ENCODE data around the gene RCAN2.

Gene RCAN2

DNA sequence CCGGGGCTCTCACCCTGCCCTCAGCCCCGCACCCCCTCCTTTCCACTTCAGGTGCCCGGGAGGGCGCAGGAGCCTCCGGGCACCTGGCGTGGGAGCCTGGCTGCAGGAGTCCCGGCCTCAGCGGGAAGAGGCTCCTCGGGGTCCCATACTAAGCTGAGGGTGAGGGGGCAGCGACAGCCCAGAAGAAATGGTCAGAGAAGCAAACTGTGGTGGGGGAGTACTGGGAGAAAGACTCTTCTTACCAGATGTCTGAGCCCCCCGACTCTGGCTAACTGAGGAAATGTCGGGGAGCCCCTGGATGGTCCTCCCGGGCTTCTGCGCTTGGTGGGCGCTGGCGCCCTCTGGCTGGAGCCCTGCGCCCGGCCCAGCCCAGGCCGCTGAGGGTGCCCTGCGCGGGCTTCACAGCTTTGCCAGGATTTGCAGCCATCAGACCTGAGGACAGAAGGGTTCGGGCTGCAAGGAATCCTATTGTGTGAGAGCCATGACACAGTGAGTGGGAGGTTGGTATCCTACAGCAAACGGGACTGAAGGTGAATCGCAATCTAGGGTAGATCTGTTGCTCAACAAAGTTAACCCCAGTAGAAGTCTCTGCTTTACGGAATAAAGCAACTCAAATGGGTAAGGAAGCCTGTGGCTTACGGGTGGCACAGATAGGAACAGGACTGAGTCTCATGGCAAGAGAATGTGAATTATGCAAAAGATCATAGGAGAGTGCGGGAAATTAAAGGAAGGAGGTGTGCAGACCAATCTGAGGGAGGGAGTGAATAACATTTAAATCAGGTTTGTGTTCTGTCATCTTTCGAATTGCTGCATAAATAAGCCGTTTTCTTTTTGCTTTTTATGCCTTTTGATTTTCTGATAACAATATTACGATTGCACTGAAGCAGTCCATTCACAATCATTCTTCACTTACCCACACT is 639 bp upstream of the RCAN2 start:
- DNase-seq (ENCODE audit: low read depth in 2 of 2) = no peak

DNA sequence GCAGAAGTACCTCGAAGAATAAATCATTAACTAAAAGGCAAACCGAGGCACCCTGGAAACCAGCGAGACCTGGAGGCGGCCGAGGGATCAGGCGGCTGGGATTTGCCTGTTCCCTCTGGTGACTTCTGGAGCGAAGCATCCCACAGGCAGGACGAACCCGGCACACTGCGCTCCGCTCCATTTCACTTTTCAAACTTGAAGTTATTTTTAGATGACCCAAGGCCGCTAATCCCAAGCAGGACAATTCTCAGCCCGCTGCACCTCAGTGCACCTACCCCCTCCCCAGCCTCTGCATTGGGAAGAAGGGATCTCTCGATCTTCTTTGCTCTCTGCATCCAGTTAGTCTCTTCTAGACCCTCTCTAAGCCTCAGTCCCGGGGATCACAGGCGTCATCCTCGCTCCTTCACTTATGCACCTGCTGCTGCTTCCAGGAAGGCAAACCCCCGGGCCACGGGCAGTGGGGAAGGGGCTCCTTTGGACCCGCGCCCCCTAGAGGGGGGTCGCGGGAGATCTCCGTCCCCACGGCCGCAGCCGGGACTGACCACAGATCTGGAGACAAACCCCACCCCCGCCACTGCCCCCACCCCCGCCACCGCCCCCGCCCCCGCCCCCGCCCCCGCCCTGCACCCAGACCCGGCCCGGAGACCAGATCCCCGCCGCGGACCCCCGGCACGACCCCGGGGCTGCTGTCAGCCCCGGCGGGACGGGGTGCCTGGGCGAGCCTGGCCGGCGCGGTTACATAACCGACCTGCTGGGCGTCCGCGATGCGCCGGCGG is 636 bp downstream of the RCAN2 start:
- DNase-seq (ENCODE audit: low read depth in 2 of 2) = no peak

DNA sequence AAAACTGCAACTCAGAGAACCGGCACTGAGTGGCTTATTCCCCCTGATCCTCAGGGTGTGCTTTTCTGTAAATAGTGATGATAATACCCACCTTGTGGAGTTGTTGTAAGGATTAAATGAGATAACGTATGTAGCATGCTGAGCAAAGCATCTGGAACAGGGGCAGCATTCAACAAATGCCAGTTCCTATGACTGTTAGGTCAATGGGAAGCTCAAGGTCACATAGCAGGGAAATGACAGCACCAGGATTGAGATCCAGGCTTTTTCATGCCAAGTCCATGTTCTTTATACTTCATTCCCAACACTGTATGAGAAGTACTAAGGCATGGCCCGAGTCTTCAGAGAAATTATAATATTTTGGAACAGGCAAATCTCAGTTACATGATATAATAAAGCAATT is 5.1 kb downstream of the RCAN2 start:
- DNase-seq (ENCODE audit: low read depth in 2 of 2) = no peak

DNA sequence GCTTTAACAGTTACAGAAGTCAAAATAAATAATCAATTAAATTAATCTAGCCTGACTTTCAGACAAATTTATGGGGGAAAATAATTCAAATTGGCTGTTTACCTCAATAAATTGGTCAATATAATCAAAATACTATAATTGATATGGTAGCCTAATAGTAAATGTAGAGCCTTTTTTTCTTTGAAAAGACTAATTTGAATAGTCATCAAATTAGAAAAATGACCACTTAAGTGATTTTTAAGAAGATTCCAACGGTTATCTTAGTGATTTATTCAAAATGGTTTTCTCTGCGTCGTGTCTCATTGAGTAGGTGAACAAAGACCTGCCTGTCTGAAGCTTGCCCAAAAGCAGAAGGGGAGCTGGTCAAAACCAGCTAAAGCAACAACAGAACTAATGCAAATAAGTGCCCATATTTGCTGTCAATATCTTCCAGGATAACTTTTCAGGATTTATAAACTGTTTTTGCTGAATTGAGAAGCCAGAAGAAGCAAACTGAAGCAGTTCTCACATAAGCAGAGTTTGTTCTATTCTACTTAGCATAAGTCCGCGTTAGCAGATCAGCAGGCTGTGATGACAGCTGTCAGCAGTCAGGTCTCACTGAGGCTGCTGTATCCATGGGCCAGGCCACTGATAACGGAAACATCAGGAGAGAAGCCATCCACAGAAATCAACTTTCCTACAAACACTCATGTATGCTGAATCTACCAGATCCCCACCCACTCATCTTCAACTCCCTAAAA is 7.0 kb downstream of the RCAN2 start:
- no peak for DNase-seq (ENCODE audit: low read depth in 2 of 2)

DNA sequence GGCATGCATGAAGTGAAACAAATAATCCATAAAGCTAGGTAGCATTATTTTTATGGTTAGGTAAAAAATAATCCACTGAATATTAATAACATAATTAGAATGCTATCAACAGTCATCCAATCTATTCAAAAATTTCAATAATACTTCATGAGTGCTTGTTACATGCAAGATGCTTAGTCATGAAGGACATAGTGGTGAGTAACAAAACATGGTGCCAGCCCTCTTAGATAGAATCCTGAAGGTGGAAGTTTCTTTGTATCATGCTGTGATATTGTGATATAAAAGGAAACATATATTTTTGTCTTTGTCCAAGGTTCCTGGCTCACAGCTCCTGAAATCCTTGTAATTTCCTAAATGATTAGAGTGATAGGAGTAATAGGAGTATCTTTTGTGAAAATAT is 14.9 kb downstream of the RCAN2 start:
- DNase-seq (ENCODE audit: low read depth in 2 of 2) = no peak

DNA sequence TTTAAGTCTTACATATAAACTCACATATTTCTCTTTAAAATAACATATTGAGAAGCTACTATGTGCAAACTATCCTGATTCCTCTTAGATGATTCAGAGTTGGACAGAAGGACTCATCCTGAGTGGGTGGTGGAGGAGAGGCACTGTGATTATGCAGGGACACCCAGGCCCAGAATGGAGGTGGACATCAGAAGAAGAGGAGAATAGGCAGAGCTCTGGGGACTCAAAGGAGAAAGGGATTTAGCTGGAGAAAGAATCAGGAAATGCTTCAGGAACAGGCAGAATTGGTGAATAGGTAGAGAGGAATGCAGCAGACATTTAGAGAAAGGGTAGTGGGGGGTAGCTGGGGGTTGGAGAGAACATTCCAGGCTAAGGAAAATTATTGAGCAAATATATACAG is 17.4 kb downstream of the RCAN2 start:
- DNase-seq (ENCODE audit: low read depth in 2 of 2) = no peak

DNA sequence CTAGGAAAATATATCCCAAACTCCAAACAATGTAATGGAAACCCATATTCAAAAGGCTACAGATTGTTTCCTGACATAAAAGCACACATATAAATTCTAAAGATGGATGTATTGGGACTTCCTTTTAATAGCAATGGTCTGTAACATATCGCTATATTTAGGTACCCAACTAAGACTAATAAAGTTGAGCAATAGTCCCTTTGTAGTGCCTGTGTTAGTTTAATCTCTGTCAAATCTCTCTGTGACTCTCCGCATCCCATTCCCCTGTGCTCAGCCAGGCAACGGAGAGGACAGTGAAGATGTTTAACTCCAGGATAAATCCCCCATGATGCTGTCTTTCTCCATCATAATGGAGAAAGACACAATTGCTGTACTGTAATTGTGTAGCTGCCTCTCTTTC is 19.0 kb downstream of the RCAN2 start:
- no peak for DNase-seq (ENCODE audit: low read depth in 2 of 2)

DNA sequence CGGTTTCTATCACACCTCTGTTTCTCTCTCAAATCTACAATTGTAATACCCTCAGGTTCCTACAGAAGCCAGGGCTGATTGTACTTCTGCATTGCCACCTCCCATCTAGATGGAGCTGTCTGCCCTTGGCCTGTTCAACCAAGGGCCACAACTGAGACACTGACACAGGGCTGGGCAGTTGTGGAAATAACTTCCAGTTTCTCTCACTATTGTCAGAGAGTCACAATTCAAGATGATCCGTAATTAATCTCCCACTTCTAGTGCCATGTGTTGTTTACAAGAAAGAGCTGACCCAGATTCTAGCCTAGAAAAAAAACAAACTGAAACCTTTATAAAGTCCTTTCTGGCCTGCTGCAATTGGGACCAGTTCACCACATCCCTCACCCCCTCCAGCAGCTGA is 22.2 kb downstream of the RCAN2 start:
- DNase-seq (ENCODE audit: low read depth in 2 of 2) = no peak

DNA sequence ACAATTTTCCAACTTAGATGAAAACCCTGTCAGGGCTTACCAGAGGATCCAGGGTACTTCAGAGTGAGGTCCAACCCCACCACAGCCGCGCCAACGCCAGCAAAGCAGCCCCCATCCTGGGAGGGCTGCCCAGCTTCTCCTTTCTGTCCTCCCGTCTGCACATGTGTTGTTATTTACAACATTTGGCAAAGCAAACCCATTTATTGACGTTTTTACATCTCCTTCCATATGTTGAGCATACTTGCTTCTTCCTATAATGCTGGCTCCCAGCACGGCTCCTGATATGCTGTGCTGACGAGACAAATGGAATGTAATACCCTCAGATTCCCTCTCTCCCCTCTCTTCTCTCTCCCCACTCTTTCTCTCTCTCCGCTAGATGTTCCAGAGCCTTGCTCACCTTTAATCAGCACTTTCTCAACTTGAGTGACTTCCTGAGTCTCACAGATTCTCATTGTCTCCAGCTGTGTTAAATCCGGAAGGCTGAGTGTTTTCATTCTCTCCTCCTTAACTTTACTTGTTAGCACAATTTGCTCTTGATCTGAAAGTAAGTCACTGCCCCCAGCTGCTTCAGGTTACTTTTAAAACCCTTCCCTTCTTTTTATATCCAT is 22.7 kb downstream of the RCAN2 start:
- no peak for DNase-seq (ENCODE audit: low read depth in 2 of 2)

DNA sequence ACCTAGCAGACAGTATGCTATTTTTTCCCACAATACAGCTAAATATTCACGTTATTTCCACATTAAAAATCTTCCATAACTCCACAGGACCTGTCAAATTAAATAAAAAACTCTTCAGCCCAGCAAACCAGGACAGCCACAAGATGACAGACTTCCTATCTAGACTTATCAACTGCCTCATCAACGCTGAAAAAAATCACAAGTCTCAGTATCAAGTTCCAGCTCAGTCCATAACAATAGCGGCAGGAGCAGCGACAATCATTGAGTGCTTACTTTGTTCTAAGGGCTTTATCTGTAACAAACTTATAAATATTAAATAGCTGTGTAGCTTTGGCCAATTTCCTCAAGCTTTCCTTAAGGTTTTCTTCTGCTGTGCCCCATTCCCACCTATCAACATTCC is 24.7 kb downstream of the RCAN2 start:
- no peak for DNase-seq (ENCODE audit: low read depth in 2 of 2)

DNA sequence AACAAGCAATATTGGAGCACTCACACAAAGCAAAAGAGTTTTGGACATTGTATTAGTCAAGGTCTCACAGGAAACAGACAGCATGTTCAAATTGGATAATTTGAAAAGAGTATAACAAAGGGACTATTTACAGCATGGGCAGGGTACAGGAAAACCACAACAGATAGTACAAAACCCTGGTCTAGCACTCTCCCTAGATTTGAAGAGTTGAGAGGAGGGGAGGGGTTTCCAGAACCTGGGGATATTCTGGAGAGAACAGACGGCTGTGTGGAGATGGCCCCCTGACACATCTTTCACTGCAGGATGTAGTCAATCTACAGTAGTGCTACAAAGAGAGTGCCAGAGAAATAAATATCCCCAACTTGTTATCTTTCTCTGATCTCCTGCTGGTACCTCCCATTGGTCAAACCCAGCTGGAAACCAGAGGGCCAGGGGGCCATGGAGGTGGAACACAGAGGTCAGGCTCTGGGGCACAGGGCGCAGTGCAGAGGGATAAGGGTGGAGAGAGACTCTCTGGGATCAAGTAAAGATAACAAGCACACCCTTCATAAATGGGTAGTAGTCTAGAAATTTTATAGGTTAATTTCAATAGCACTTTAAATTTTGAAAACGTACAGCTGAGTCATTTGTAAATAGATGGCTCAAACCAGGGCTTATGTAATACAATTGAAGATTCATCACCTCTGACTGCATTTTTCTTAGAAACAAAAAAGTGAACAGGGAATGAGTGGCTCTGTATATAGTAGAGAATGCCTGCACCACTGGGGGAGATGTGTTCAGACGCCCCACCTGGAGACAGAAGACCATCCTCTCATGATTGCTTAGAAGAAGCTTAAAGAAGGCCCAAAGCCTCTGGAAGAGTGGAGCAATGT is 25.7 kb downstream of the RCAN2 start:
- DNase-seq (ENCODE audit: low read depth in 2 of 2) = no peak

DNA sequence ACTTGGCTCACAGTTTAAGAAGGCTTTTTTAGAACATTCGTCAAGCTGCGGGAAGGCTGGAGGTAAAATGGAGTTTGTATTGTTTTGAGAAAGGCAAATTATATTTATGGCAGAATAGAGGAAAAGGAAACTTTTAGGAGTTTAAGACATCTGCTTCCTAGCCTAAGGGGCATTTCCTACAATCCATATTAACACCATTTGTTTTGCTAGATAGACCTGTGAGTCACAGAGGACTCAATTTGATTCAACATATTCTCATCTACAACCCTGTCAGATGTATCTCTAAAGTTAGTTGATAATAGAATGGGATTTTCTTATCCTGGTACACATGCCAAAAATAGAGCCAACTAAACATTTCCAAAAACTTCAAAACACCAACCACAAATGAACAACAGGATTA is 35.0 kb downstream of the RCAN2 start:
- DNase-seq (ENCODE audit: low read depth in 2 of 2) = no peak

DNA sequence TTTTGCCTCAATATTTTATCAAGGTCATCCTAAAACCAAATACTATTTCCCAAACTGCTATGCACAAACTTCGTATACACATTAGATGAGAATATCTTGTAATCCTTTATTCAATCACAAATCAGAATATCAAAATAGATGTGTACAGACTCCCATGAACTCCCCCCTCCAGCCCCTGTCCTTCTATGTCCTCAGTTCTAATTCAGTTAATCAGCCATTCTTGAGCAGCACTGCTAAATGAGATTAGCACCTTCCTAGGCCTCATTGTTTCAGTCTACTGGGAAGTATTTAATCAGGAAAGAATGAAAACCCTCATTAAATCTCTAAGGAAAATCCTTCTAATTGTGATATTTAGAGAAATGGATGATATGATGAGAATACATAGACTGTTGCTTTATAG is 36.6 kb downstream of the RCAN2 start:
- DNase-seq (ENCODE audit: low read depth in 2 of 2) = no peak

DNA sequence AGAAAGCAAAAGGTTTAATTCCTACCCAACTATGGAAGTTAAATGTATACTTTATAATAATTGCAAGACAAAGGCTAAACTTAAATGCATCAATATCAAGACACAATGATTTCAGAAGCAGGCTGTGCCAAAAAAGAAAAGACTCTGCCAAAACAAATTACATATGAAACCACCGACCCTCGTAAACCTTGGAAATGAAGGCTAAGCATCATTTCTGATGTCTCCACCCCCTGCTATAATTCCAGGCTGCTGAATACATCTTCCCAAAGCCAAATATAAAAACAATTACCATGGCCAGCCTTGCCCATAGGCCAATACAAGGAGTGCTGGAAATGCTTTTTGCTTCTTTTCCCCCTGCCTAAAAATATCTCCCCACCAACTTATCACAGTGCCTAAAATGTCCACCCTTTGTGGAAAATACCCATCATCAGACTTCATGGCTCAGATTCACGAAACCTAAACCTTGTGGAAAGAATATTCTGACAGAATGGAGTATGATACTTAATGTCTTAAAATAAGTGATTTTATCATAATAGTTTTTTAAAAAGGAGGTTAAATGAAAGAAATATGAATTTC is 37.4 kb downstream of the RCAN2 start:
- no peak for DNase-seq (ENCODE audit: low read depth in 2 of 2)

DNA sequence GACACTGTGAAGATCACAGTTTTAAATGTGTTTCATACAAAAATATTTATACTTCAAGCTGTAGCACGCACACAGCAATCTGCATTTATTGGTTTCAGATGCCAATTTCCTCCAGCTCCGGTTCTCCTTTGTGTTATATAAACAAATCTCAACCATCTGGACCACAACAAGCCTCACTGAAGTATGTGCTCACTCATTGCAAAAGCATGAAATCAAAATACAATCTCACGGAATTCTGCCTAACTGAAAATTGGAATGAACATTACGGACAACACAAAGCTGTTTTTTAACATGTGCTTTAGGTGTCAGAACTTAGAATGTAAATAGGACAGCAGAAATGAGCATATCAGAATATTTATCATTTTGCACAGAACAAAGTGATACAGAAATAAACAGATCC is 38.0 kb downstream of the RCAN2 start:
- no peak for DNase-seq (ENCODE audit: low read depth in 2 of 2)

DNA sequence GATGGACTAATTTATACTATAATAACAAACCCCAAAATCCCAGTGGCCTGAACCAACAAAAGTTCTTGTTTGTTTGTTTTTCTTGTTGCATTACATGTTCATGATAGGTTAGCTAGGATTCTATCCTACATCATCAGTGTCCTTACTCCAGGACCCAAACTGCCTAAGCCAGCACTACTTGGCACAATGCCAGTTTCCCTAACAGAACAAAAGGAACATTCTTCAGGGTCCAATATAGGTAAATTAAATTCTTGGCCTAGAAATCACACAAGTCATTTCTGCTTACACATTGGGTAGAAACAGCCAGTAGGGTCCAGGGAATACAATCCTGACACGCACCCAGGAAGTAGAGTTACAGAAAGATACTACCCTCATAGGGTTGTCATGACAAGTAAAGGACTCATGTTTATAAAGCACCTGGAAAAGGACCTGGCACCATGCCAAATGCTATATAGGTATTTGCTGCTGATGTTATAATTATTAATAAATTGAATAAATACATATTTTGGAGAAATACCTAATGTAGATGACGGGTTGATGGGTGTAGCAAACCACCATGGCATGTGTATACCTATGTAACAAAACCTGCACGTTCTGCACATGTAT is 38.8 kb downstream of the RCAN2 start:
- no peak for DNase-seq (ENCODE audit: low read depth in 2 of 2)

DNA sequence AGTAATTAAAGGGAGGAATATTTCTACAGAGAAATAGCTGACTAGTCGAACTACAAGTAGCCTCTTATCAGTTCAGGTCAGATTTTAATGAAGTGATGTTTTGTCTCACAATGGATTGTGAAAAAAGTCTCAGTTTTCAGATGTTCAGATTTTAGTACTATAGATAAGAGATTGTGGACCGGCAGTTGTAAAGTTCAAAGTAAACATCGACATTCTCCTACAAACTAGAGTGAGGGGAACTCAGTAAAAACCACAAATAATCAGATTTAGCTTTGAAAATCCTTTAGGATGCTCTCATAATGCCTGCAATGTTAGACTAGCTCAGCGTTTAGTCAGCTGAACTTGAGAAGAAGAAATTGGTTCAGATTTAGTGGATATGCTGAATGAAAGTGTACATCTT is 39.9 kb downstream of the RCAN2 start:
- no peak for DNase-seq (ENCODE audit: low read depth in 2 of 2)

DNA sequence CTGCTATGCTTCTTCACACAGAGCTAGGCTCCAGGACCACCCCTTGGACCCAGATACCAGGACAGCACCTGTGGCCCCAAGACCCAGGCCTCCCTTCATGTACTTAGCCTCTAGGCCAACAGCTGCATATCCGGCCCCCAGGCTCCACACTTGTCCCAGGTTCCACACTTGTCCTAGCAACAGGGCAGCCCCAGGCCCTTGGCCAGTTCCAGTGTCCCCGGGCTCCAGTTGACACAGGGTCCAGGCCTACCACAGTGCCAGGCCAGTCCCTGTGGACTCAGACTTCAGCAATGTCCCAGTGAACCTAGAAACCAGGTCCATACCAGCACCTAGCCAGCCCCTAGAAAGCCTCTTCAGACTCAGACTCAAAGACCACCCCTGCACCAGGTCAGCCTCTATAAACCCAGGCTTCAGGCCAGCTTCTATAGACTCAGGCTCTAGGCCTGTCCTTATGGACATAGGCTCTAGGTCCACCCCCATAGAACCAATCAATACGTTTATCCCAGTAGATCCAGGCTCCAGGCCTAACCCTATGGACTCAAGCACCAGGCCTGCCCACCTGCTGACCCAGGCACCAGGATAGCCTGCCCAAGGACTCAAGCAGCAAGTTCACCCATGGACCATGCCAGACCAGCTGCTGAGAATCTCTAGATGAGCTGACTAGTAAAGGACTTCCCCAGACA is 46.3 kb downstream of the RCAN2 start:
- DNase-seq (ENCODE audit: low read depth in 2 of 2) = no peak

DNA sequence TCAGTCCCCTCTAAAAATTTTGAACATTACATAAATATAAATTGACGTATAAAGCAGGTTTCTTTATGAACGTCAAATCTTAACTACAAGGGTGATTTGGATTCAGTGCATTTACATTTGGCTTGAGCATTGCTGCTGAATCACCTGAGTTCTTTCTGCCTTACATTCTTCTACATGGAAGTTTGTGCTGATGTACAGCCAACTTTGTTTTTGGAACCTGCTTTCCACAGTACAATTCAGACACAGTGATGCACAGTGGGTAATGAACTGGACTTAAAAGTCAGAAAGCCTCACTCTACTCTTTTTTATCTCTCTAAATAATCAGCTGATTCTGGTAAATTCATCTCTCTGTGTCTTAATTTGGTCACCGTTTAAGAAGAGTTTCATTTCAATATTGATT is 47.6 kb downstream of the RCAN2 start:
- no peak for DNase-seq (ENCODE audit: low read depth in 2 of 2)

DNA sequence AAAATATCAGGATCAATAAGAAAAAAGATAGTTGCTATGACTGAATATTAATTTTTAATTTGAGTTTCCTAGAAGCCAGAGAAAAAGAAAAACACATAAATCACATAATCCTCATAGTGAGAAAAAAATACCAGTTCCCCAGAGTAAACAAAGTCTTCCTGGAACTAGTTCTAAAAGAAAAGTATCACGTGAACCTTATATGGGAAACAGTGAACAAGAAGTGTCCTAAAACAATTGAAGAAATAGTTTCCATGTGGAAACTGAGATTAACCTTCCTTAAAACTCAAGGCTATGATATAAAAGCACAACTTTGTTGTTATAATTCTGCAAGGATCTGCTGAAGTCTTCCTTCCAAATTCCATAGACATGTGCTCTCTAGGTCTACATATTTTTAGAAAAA is 50.6 kb downstream of the RCAN2 start:
- DNase-seq (ENCODE audit: low read depth in 2 of 2) = no peak
